Choroid plexus epithelial cell (primary cell): ENCODE measurements around the gene PSIP1.
"Not testable (repeated sequence)": the region's sequence is repeated elsewhere in the genome, so short reads cannot be mapped to it uniquely, and the experiment has no call there.

Experiments used
- DNase-seq: peaks from one replicate; pipeline ENCODE4 v3.0.0-alpha.2; 2010; ENCODE audit warnings: low read depth
- H3K4me3 ChIP-seq: 2 replicates; pipeline ENCODE4 v1.5.1; 2011; ENCODE audit warnings: low read depth, mild to moderate bottlenecking, control low read depth, low read length, moderate library complexity
- TF ChIP-seq, protein P1 (sequence below): conservative IDR thresholded peaks from 2 replicates; pipeline ENCODE4 v1.5.1; 2011; ENCODE audit warnings: low read depth, mild to moderate bottlenecking, control low read depth, inconsistent platforms, low read length, moderate library complexity

The PSIP1 gene

DNA sequence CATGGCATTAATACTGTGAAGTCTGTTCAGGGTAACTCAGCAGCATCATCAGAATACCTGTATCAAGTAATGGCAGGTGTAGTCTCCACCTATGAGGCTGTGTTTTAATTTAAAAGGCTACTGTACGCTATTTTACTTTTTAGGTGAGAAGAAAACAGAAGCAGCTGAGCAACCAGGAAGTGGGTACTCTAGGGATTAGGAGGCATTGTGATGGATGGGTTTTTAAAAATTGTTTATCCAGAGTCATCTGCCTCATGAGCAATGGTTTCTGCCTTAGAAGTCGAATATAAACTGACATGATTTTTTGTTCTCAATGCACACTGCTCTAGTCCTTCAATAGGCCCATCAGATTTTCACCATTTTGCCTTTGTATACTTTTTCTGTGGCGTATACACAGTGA lies 42.6 kb downstream of the PSIP1 start:
- no peak overlapping the region for H3K4me3 ChIP-seq
- DNase-seq: no peak
- TF ChIP-seq, protein P1, sequence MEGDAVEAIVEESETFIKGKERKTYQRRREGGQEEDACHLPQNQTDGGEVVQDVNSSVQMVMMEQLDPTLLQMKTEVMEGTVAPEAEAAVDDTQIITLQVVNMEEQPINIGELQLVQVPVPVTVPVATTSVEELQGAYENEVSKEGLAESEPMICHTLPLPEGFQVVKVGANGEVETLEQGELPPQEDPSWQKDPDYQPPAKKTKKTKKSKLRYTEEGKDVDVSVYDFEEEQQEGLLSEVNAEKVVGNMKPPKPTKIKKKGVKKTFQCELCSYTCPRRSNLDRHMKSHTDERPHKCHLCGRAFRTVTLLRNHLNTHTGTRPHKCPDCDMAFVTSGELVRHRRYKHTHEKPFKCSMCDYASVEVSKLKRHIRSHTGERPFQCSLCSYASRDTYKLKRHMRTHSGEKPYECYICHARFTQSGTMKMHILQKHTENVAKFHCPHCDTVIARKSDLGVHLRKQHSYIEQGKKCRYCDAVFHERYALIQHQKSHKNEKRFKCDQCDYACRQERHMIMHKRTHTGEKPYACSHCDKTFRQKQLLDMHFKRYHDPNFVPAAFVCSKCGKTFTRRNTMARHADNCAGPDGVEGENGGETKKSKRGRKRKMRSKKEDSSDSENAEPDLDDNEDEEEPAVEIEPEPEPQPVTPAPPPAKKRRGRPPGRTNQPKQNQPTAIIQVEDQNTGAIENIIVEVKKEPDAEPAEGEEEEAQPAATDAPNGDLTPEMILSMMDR: no peak

DNA sequence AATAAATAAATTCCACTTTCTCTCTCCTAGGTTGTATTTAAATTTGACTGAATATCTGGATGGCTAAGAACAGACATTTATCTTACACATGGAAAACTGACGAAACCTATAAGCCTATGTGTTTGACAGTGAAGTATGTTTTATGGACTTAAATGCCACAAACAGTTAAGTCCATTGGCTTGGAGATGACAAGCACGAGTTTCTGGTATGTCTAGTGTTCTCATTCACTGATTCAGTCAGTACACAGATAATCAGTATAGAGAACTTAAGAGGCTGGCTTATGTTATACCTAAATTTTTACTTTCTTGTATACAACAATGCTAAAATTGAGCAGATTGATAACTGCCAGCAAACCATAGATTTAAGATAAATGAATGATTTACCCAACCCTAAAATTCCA lies 49.2 kb downstream of the PSIP1 start:
- no peak for DNase-seq
- TF ChIP-seq, protein P1: no peak
- H3K4me3 ChIP-seq: no peak overlapping the region

DNA sequence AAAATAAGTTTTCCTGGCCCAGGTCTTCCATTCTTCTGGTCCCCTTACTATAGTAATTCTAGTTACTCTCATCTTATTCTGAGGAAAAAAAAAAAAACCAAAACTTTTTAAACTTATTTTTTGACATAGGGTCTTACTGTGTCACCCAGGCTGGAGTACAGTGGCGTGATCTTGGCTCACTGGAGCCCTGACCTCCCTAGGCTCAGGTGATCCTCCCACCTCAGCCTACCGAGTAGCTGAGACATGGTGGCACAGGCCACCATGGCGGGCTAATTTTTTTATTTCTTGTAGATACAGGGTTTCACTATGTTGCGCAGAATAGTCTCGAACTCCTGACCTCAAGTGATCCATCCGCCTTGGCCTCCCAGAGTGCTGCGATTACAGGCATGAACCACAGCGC lies 49.7 kb downstream of the PSIP1 start:
- no peak overlapping the region for H3K4me3 ChIP-seq
- no peak for DNase-seq
- TF ChIP-seq, protein P1: no peak

DNA sequence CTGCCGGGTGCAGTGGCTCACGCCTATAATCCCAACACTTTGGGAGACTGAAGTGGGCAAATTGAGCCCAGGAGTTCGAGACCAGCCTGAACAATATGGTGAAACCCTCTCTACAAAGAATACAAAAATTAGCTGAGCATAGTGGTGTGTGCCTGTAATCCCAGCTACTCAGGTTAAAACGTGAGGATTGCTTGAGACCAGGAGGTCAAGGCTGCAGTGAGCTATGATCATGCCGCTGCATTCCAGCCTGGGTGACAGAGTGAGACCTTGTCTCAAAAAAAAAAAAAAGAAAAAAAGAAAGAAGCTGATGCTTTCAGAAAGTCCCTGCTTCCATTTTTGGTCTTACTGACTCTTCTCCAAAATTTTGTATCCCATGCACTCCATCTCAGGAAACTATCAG lies 56.8 kb downstream of the PSIP1 start:
- no peak for DNase-seq
- H3K4me3 ChIP-seq: no peak overlapping the region
- TF ChIP-seq, protein P1: no peak

DNA sequence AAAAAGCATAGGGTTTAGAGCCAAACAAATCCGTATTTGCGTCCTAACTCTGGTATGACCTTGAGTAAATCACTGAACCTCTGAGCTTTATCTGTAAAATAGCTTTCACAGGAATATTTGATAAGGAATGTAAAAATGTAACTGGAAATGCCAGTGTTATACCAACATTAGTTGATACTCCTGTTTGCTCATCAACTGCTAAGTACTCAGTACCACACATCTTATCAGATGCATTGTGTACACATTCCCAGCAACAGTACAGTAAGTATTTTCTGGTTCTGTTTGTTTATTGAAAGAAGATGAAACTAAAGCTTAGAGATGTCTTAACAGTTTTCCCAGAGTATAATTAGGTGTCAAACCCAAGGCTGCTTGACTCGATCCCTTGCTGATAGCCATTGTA lies 66.6 kb downstream of the PSIP1 start:
- TF ChIP-seq, protein P1: no peak
- no peak for DNase-seq
- H3K4me3 ChIP-seq: no peak overlapping the region

DNA sequence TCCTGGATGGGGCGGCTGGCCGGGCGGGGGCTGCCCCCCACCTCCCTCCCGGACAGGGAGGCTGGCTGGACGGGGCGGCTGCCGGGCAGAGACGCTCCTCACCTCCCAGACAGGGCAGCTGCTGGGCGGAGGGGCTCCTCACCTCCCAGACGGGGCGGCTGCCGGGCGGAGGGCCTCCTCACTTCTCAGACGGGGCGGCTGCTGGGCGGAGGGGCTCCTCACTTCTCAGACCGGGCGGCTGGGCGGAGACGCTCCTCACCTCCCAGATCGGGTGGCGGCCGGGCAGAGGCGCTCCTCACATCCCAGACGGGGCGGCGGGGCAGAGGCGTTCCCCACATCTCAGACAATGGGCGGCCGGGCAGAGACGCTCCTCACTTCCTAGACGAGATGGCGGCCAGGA lies 68.5 kb downstream of the PSIP1 start:
- not testable (repeated sequence) for H3K4me3 ChIP-seq

DNA sequence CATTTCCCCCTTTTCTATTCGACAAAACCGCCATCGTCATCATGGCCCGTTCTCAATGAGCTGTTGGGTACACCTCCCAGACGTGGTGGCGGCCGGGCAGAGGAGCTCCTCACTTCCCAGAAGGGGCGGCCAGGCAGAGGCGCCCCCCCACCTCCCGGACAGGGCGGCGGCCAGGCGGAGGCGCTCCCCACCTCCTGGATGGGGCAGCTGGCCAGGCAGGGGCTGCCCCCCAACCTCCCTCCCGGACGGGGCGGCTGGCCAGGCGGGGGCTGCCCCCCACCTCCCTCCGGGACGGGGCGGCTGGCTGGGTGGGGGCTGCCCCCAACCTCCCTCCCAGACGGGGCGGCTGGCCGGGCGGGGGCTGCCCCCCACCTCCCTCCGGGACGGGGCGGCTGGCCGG lies 68.9 kb downstream of the PSIP1 start:
- DNase-seq, H3K4me3 ChIP-seq: not testable (repeated sequence)

More for the DNA sequence above, 68.5 kb downstream of the PSIP1 start:
- DNase-seq: not testable (repeated sequence)

DNA sequence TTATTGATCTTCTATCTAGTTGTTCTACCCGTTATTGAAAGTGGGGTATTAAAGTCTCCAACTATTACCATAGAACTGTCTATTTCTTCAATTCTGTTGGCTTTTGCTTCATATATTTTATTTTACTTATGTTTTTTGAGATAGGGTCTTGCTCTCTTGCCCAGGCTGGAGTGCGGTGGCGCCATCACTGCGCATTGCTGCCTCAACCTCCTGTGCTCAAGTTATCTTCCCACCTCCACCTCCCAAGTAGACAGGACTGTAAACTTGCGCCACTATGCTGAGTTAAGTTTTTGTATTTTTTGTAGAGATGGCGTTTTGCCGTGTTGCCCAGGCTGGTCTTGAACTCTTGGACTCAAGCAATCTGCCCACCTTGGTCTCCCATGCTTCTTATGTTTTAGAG lies 71.9 kb downstream of the PSIP1 start:
- H3K4me3 ChIP-seq: no peak overlapping the region
- no peak for DNase-seq
- TF ChIP-seq, protein P1: no peak
